Sigmoid colon (tissue), 7 donors: ENCODE results near the gene COLQ. TPM values are rescaled to one million over a fixed set of nuclear protein-coding genes. Genes with fewer than 3 reads are reported as not detected.
"Not testable (repeated sequence)": the region's sequence is repeated elsewhere in the genome, so short reads cannot be mapped to it uniquely, and the experiment has no call there.

Experiments
- DNase-seq: peaks from one replicate; pipeline ENCODE4 v3.0.0-alpha.2; 2019
- H3K27ac ChIP-seq, 4 donors: fragments of 200-600 bp; sonication (generic); one replicate each; pipeline ENCODE4 v1.5.1; 2016 to 2019; ENCODE audit warnings: mild to moderate bottlenecking in 1 of 4
- H3K27me3 ChIP-seq, 3 donors: fragments of 200-600 bp; sonication (generic); one replicate each; pipeline ENCODE4 v1.5.1; 2019; ENCODE audit warnings: mild to moderate bottlenecking in 1 of 3
- H3K36me3 ChIP-seq, 4 donors: fragments of 200-600 bp; sonication (generic); one replicate each; pipeline ENCODE4 v1.5.1; 2016 to 2019
- H3K4me1 ChIP-seq, 4 donors: fragments of 200-600 bp; sonication (generic); one replicate each; pipeline ENCODE4 v1.5.1; 2017 to 2019
- H3K4me3 ChIP-seq, 4 donors: fragments of 200-600 bp; sonication (generic); one replicate each; pipeline ENCODE4 v1.5.1; 2017 to 2019; ENCODE audit warnings: mild to moderate bottlenecking in 2 of 4, moderate library complexity in 1 of 4
- H3K9me3 ChIP-seq, 4 donors: fragments of 200-600 bp in 3 of 4; sonication (generic) in 3 of 4; one replicate each; pipeline versions ENCODE4 v1.5.1 to v1.6.1; 2013 to 2019
- EP300 ChIP-seq, 4 donors: sonication (generic); formaldehyde crosslinking; IDR thresholded peaks; one replicate each; pipeline ENCODE4 v1.6.1; 2017; ENCODE audit warnings: antibody characterized with exemption in 4 of 4
- POLR2A ChIP-seq, 2 donors: fragments of 450-650 bp; IDR thresholded peaks; one replicate each; pipeline ENCODE4 v1.6.1; 2016; ENCODE audit warnings: antibody characterized with exemption in 2 of 2, mild to moderate bottlenecking in 2 of 2, moderate library complexity in 2 of 2
- POLR2AphosphoS5 ChIP-seq, 4 donors: sonication (generic); formaldehyde crosslinking; IDR thresholded peaks; one replicate each; pipeline ENCODE4 v1.6.1; 2017; ENCODE audit warnings: antibody characterized with exemption in 4 of 4
- WGBS, 2 donors: extraction: QIAGEN DNeasy Blood & Tissue Kit; methylation state at CpG; one replicate each; pipeline ENCODE4 v1.1.7; 2013; 5-methylcytosine and 5-hydroxymethylcytosine counted together
- intact Hi-C: fragments of 100-400 bp; cut with DNase I; formaldehyde crosslinking; loops from one replicate; pipeline ENCODE4 v1.15.1; 2023
- polyA plus RNA-seq, 3 donors: library from polyadenylated mRNA; stranded (reverse); fragments of 200-250 nt; gene quantifications; one replicate each; pipeline ENCODE4 v1.2.3, GENCODE V29; 2013
- total RNA-seq, 4 donors: library from RNA; depleted of rRNA; stranded (reverse); fragments of >200 nt; gene quantifications; one replicate each; pipeline ENCODE4 v1.1.0, GENCODE V29; 2016
- TF ChIP-seq, protein P1 (sequence below), 4 experiments: fragments of 450-650 bp in 3 of 4; fragments of 200-600 bp in 1 of 4; IDR thresholded peaks; one replicate each; pipeline ENCODE4 v1.5.1; 2016 to 2019; ENCODE audit warnings: antibody characterized with exemption in 4 of 4, mild to moderate bottlenecking in 3 of 4, moderate library complexity in 2 of 4
- donor health status: healthy with polysubstance abuse.
- donor health status: Bipolar disorder and iron deficiency.
- donor health status: healthy.

The COLQ gene
- total and polyA plus RNA-seq, 7 donors: 0.69 to 5.3 (median 1.9) TPM; not detected in 1

DNA sequence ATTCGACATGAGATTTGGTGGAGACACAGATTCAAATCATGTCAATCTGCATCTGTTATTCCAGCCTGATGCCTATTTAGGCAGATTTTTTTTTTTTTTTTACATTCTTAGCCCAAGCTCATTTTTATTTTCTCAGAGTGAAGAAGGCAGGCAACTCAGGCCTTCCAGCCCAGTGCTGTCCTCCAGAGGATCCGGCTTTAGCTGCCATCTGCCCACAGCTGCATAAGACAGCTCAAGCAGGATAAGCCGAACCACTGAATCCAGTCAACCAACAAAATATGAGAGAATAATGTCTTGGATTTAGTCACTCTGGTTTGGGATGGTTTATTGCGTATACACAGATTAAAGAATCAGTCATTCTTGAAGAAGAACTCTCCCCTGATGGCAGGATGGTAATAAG, 19.9 kb upstream of the COLQ start:
- WGBS, 2 donors: 94 to 98% methylated on average over 4 of the region's 4 CpGs
- Histone ChIP-seq H3K4me3 (no peak overlapping the region), H3K4me1 (no peaks in the 10 kb centered on the region), H3K9me3 (no peaks in the 10 kb centered on the region), H3K27ac (no peak overlapping the region), H3K27me3 (no peaks in the 10 kb centered on the region), H3K36me3 (no peaks in the 10 kb centered on the region)
- no peak for DNase-seq
- TF ChIP-seq POLR2A (IDR thresholded peaks at IDR 0.05) (no peak), EP300 (IDR thresholded peaks at IDR 0.05) (no peak), POLR2AphosphoS5 (IDR thresholded peaks at IDR 0.05) (no peak)
- TF ChIP-seq, protein P1, sequence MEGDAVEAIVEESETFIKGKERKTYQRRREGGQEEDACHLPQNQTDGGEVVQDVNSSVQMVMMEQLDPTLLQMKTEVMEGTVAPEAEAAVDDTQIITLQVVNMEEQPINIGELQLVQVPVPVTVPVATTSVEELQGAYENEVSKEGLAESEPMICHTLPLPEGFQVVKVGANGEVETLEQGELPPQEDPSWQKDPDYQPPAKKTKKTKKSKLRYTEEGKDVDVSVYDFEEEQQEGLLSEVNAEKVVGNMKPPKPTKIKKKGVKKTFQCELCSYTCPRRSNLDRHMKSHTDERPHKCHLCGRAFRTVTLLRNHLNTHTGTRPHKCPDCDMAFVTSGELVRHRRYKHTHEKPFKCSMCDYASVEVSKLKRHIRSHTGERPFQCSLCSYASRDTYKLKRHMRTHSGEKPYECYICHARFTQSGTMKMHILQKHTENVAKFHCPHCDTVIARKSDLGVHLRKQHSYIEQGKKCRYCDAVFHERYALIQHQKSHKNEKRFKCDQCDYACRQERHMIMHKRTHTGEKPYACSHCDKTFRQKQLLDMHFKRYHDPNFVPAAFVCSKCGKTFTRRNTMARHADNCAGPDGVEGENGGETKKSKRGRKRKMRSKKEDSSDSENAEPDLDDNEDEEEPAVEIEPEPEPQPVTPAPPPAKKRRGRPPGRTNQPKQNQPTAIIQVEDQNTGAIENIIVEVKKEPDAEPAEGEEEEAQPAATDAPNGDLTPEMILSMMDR (IDR thresholded peaks at IDR 0.05): no peak
- intact Hi-C loops: no loop called here

DNA sequence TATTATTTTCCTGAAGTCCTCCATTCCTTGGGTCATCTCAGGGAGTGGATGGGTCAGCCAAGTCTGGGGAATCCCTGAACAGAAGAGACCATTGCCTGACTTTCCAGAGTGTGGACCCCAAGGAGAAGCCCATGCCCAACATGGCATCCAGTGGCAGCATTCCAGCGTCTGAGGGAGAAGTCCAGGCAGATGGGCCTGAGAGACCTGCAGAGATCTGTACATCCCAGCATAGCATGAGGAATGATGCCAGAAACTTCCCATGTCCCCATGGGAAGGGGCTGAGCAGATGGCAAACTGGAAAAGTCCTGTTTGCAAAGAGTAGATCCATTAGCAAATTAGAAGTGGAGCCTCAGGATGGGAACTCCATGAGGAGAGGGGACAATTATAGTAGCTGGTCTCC, 17.6 kb upstream of the COLQ start:
- H3K36me3 ChIP-seq: no peaks in the 10 kb centered on the region
- no peak overlapping the region for H3K4me3 ChIP-seq
- H3K27ac ChIP-seq: no peak overlapping the region
- H3K27me3 ChIP-seq: no peaks in the 10 kb centered on the region
- intact Hi-C loops: no loop called here
- no peak for DNase-seq
- TF ChIP-seq, protein P1 (IDR thresholded peaks at IDR 0.05): no peak
- TF ChIP-seq POLR2AphosphoS5 (IDR thresholded peaks at IDR 0.05) (no peak), POLR2A (IDR thresholded peaks at IDR 0.05) (no peak), EP300 (IDR thresholded peaks at IDR 0.05) (no peak)
- H3K4me1 ChIP-seq: no peaks in the 10 kb centered on the region
- 94 to 99% methylated on average over 1 of the region's 1 CpG for WGBS, 2 donors
- no peaks in the 10 kb centered on the region for H3K9me3 ChIP-seq

DNA sequence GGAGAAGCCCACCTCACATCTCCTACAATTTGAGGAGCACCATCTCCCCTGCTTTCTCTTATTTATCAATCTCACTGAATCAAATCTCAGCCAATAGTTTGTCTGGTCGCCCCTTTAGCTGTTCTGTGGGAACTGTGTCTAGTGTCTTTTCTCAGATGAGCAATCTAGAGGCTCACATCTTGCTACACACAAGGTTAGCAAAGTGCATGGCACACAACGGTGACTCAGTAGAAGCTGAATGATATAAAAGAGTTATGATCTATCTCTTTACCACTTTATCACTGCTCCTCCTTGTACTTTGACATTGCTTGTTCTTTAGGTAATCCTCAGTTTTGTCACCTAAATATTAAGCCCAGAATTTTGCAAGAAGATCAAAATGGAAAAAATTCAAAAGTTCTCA, 16.8 kb upstream of the COLQ start:
- TF ChIP-seq EP300 (IDR thresholded peaks at IDR 0.05) (no peak), POLR2A (IDR thresholded peaks at IDR 0.05) (no peak), POLR2AphosphoS5 (IDR thresholded peaks at IDR 0.05) (no peak)
- TF ChIP-seq, protein P1 (IDR thresholded peaks at IDR 0.05): no peak
- 92% methylated on average over 2 of the region's 2 CpGs for WGBS, 2 donors
- H3K9me3 ChIP-seq: no peaks in the 10 kb centered on the region
- H3K4me1 ChIP-seq: no peaks in the 10 kb centered on the region
- no peaks in the 10 kb centered on the region for H3K27me3 ChIP-seq
- intact Hi-C loops: no loop called here
- no peak overlapping the region for H3K4me3 ChIP-seq
- DNase-seq: no peak
- no peak overlapping the region for H3K27ac ChIP-seq
- H3K36me3 ChIP-seq: no peaks in the 10 kb centered on the region

DNA sequence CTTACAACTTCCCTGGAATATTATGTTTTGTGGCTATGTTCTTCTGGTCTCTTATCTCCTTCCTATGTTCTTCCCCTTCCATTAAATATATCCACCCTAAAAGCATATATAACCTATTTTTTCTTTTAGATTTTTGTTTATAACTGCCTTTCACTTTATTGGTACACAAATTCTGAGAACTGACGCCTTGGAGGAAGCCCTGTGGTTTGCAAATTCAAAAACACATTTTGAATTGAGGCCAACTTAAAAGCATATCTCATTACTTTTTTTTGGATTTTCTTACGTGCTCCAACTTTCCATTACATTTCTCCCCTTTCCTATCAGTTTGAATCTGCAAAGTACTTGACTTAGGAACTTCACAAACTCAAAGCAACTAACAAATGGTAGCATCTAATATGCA, 15.3 kb upstream of the COLQ start:
- TF ChIP-seq POLR2A (IDR thresholded peaks at IDR 0.05) (no peak), POLR2AphosphoS5 (IDR thresholded peaks at IDR 0.05) (no peak), EP300 (IDR thresholded peaks at IDR 0.05) (no peak)
- TF ChIP-seq, protein P1 (IDR thresholded peaks at IDR 0.05): no peak
- no peak for DNase-seq
- Histone ChIP-seq H3K36me3 (no peaks in the 10 kb centered on the region), H3K27ac (no peak overlapping the region), H3K27me3 (no peaks in the 10 kb centered on the region), H3K4me3 (no peak overlapping the region), H3K4me1 (no peaks in the 10 kb centered on the region), H3K9me3 (no peaks in the 10 kb centered on the region)
- WGBS, 2 donors: 41 to 77% methylated on average over 2 of the region's 2 CpGs
- intact Hi-C loops: no loop called here

DNA sequence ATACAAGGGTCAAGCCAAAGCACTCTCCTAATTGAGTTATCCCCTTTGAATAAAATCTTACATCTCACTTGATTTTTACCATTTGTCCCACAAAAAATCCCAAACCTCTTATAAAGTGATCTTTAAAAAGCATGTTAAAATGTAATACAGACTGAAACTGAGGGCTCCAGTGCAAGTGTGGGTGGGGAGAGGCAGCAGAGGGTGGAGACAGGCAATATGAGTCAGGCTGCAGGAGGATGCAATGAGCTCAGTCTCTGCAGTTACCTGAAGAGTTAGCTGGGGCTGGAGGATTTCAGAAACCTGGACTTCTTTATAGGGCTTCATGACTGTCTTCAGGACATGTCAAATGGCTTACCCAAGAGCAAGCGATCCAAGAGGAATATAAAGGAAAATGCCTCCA, 14.2 kb upstream of the COLQ start:
- no peak overlapping the region for H3K27ac ChIP-seq
- H3K9me3 ChIP-seq: no peaks in the 10 kb centered on the region
- intact Hi-C loops: no loop called here

DNA sequence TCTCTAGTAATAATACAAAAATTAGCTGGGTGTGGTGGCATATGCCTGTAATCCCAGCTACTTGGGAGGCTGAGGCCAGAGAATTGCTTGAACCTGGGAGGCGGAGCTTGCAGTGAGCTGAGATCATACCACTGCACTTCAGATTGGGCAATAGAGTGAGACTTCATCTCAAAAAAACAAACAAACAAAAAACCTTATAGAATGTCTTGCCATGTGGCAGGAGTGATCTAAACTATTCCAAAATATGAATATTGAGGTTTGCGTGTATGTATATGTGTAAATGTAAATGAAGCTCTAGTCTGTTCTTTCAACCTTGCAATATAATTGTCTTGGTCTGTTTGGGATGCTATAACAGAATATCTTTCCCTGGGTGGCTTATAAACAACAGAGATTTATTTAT, 11.1 kb upstream of the COLQ start:
- H3K9me3 ChIP-seq, H3K27ac ChIP-seq, H3K4me3 ChIP-seq, intact Hi-C loops, DNase-seq, H3K4me1 ChIP-seq, H3K27me3 ChIP-seq, H3K36me3 ChIP-seq: not testable (repeated sequence)
- 96 to 98% methylated on average over 2 of the region's 2 CpGs for WGBS, 2 donors

More for the DNA sequence above, 14.2 kb upstream of the COLQ start:
- no peak for TF ChIP-seq POLR2AphosphoS5 (IDR thresholded peaks at IDR 0.05)
- TF ChIP-seq POLR2A (IDR thresholded peaks at IDR 0.05): no peak
- TF ChIP-seq, protein P1 (IDR thresholded peaks at IDR 0.05): no peak
- no peak for TF ChIP-seq EP300 (IDR thresholded peaks at IDR 0.05)
- 94 to 98% methylated on average over 1 of the region's 1 CpG for WGBS, 2 donors
- Histone ChIP-seq H3K4me3 (no peak overlapping the region), H3K4me1 (no peaks in the 10 kb centered on the region), H3K27me3 (no peaks in the 10 kb centered on the region), H3K36me3 (no peaks in the 10 kb centered on the region)
- no peak for DNase-seq
